ENCODE measurements around the gene NDUFS7. TPM values are rescaled to one million over a fixed set of nuclear protein-coding genes. Genes with fewer than 3 reads are reported as not detected.

The NDUFS7 gene
- polyA plus RNA-seq, 3 donors = 119 to 232 (median 211) TPM

DNA sequence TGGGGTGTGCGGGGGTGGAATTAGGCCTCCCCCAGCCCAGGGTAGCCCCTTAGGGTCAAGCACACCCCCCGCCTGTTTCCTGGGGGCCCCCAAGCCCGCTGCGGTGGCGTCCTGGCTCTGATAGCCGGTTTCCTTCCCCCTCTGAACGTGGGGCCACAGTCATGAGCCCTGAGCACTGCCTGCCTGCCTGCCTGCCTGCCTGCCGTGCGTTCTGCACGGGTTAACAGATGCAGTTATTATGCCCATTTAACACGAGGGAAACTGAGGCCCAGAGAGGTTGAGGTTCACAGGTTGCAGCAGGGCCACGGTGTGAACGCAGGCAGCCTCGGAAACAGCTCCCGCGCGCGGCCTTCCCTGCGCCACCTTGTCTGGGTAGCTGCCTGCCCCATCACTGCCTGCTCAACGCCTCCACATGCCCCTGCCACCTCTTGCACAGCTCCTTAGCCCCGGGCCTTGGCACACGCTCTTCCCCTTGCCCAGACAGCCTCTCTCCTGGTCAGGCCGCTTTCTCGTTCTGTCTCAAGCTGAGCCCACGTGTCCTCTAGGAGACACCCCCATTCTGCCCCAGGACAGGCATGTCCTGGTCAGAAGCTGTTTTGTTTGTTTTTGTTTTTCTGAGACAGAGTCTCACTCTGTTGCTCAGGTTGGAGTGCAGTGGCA is 18.8 kb downstream of the NDUFS7 start:
- Mint-ChIP-seq H3K9me3 (peaks cover 0 to 3% (median 1%) of the 10 kb centered on the region in 7 donors), H3K36me3 (peaks cover 0 to 3% of the 10 kb centered on the region in 2 donors), H3K4me1 (peaks cover 32% of the 10 kb centered on the region), H3K27ac (no peak overlapping the region), H3K27me3 (ENCODE audit: low read depth in 3 of 3) (peaks cover 21 to 41% (median 31%) of the 10 kb centered on the region in 3 donors), H3K4me3 (peak overlapping the region in 1 of 2 donors; percentile 79)
- no peaks in the 10 kb centered on the region for H4K20me1 ChIP-seq (ENCODE audit: insufficient read depth, low read length)
- H3K4me2 ChIP-seq (replicated peaks; ENCODE audit: extremely low read depth, low read length, poor library complexity, severe bottlenecking) = peak overlapping the region; percentile 92
- intact Hi-C loops (cut with micrococcal nuclease) = no loop called here
- no peaks in the 10 kb centered on the region for H3K79me2 ChIP-seq (ENCODE audit: insufficient read depth, low read length)
- WGBS (ENCODE audit: insufficient coverage) = 2% methylated on average over 24 of the region's 25 CpGs
- peak overlapping the region in 1 of 3 experiments; percentile 25 for H3K4me3 ChIP-seq (replicated peaks in 1 of 3; ENCODE audit: low read depth in 2 of 3, low read length in 3 of 3)
- no peak overlapping the region for H3K9ac ChIP-seq (ENCODE audit: insufficient read depth, low read length, poor library complexity, severe bottlenecking)
- H3K9me3 ChIP-seq (replicated peaks in 1 of 2; ENCODE audit: control insufficient read depth in 1 of 2, insufficient read depth in 1 of 2, low read length in 2 of 2) = no peaks in the 10 kb centered on the region
- peak overlapping the region; percentile 46 for H2AFZ ChIP-seq (ENCODE audit: insufficient read depth, low read depth, low read length, poor library complexity, severe bottlenecking)
- H3K36me3 ChIP-seq (replicated peaks in 1 of 2; ENCODE audit: control insufficient read depth in 1 of 2, insufficient read depth in 2 of 2, low read length in 2 of 2) = no peaks in the 10 kb centered on the region
- H3K4me1 ChIP-seq (ENCODE audit: control insufficient read depth in 1 of 2, insufficient read depth in 2 of 2, low read length in 2 of 2) = peaks cover 31 to 45% of the 10 kb centered on the region in 2 donors
- no peak for DNase-seq
- TF ChIP-seq, protein P1, sequence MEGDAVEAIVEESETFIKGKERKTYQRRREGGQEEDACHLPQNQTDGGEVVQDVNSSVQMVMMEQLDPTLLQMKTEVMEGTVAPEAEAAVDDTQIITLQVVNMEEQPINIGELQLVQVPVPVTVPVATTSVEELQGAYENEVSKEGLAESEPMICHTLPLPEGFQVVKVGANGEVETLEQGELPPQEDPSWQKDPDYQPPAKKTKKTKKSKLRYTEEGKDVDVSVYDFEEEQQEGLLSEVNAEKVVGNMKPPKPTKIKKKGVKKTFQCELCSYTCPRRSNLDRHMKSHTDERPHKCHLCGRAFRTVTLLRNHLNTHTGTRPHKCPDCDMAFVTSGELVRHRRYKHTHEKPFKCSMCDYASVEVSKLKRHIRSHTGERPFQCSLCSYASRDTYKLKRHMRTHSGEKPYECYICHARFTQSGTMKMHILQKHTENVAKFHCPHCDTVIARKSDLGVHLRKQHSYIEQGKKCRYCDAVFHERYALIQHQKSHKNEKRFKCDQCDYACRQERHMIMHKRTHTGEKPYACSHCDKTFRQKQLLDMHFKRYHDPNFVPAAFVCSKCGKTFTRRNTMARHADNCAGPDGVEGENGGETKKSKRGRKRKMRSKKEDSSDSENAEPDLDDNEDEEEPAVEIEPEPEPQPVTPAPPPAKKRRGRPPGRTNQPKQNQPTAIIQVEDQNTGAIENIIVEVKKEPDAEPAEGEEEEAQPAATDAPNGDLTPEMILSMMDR (IDR thresholded peaks at IDR 0.05) = no peak
- peaks cover 4 to 32% of the 10 kb centered on the region in 2 donors for H3K27me3 ChIP-seq (ENCODE audit: control insufficient read depth in 2 of 2, insufficient read depth in 2 of 2, low read length in 2 of 2)
- H3K27ac ChIP-seq (ENCODE audit: low read depth in 1 of 2, low read length in 2 of 2) = no peak overlapping the region

- intact Hi-C loops (cut with micrococcal nuclease) = no loop called here
- Histone ChIP-seq H4K20me1 (ENCODE audit: insufficient read depth, low read length) (peaks cover 36% of the 10 kb centered on the region), H3K27me3 (ENCODE audit: control insufficient read depth in 2 of 2, insufficient read depth in 2 of 2, low read length in 2 of 2) (peaks cover 0 to 17% of the 10 kb centered on the region in 2 donors), H3K9me3 (replicated peaks in 1 of 2; ENCODE audit: control insufficient read depth in 1 of 2, insufficient read depth in 1 of 2, low read length in 2 of 2) (no peaks in the 10 kb centered on the region), H3K27ac (ENCODE audit: low read depth in 1 of 2, low read length in 2 of 2) (peak overlapping the region; percentile 18 to 75), H3K4me1 (ENCODE audit: control insufficient read depth in 1 of 2, insufficient read depth in 2 of 2, low read length in 2 of 2) (peaks cover 42 to 55% of the 10 kb centered on the region in 2 donors), H3K4me2 (replicated peaks; ENCODE audit: extremely low read depth, low read length, poor library complexity, severe bottlenecking) (peak overlapping the region; percentile 73), H3K4me3 (replicated peaks in 1 of 3; ENCODE audit: low read depth in 2 of 3, low read length in 3 of 3) (peak overlapping the region; percentile 18 to 75 (median 36)), H3K79me2 (ENCODE audit: insufficient read depth, low read length) (peaks cover 44% of the 10 kb centered on the region), H2AFZ (ENCODE audit: insufficient read depth, low read depth, low read length, poor library complexity, severe bottlenecking) (peak overlapping the region; percentile 31), H3K36me3 (replicated peaks in 1 of 2; ENCODE audit: control insufficient read depth in 1 of 2, insufficient read depth in 2 of 2, low read length in 2 of 2) (peaks cover 7 to 8% of the 10 kb centered on the region in 2 donors), H3K9ac (ENCODE audit: insufficient read depth, low read length, poor library complexity, severe bottlenecking) (peak overlapping the region; percentile 23)
- Mint-ChIP-seq H3K4me3 (peak overlapping the region; percentile 71 to 78), H3K36me3 (peaks cover 12 to 19% of the 10 kb centered on the region in 2 donors), H3K27ac (peak overlapping the region; percentile 46 to 82 (median 76)), H3K27me3 (ENCODE audit: low read depth in 3 of 3) (peaks cover 16 to 23% (median 18%) of the 10 kb centered on the region in 3 donors), H3K4me1 (peaks cover 54% of the 10 kb centered on the region), H3K9me3 (peaks cover 0 to 3% (median under 1%) of the 10 kb centered on the region in 7 donors)
- DNase-seq = peak; percentile 98 to 99 (median 99)
- TF ChIP-seq, protein P1 (IDR thresholded peaks at IDR 0.05) = peak; percentile 70
- under 1% methylated on average over 72 of the region's 72 CpGs for WGBS (ENCODE audit: insufficient coverage)
These were observed 23.2 kb downstream of the NDUFS7 start for GRCh38 chr19:1406774-1407527.

Data from CD14-positive monocyte (primary cell).